Activated CD4-positive, alpha-beta memory T cell treated with anti-CD3 and anti-CD28 coated beads, Interleukin-2, amount 10 ng/mL, durations not matched to agents 7 days and 5 days (primary cell): Measurements from ENCODE around the gene GCHFR. TPM values are rescaled to one million over a fixed set of nuclear protein-coding genes. Genes with fewer than 3 reads are reported as not detected.
A peak's percentile ranks its signal among the peaks of the same experiment; 100 is the strongest.

Source experiments
- CTCF ChIA-PET: fragments of 350-600 bp; sonication (Branson Sonifier 250); formaldehyde crosslinking; loops from one replicate; lab custom pipeline; 2021; ENCODE audit warnings: antibody characterized with exemption, inconsistent platforms; lab: Charles Lee
- POLR2A ChIA-PET: fragments of 350-600 bp; sonication (Branson Sonifier 250); formaldehyde crosslinking; loops from one replicate; lab custom pipeline; 2021; ENCODE audit warnings: antibody characterized with exemption; lab: Charles Lee
- DNase-seq: peaks from one replicate; pipeline ENCODE4 v3.0.0-alpha.2; 2020
- H3K27ac Mint-ChIP-seq: one replicate; pipeline ENCODE4 v1.8.0; 2021; ENCODE audit warnings: mild to moderate bottlenecking, mixed read lengths
- H3K27me3 Mint-ChIP-seq: one replicate; pipeline ENCODE4 v1.8.0; 2021; ENCODE audit warnings: mixed read lengths
- H3K36me3 Mint-ChIP-seq: one replicate; pipeline ENCODE4 v1.8.0; 2021; ENCODE audit warnings: low read depth, mixed read lengths
- H3K4me1 Mint-ChIP-seq: one replicate; pipeline ENCODE4 v1.8.0; 2021; ENCODE audit warnings: mixed read lengths
- H3K4me3 Mint-ChIP-seq: one replicate; pipeline ENCODE4 v1.8.0; 2021; ENCODE audit warnings: mild to moderate bottlenecking, mixed read lengths
- H3K9me3 Mint-ChIP-seq: one replicate; pipeline ENCODE4 v1.8.0; 2021; ENCODE audit warnings: mixed read lengths
- total RNA-seq, 2 experiments: library from RNA; stranded (reverse); gene quantifications; one replicate each; pipeline ENCODE4 v1.2.3, GENCODE V29; 2021

GCHFR gene
- total RNA-seq, 2 experiments from 2014 or later: 39.4 to 39.6 TPM

DNA sequence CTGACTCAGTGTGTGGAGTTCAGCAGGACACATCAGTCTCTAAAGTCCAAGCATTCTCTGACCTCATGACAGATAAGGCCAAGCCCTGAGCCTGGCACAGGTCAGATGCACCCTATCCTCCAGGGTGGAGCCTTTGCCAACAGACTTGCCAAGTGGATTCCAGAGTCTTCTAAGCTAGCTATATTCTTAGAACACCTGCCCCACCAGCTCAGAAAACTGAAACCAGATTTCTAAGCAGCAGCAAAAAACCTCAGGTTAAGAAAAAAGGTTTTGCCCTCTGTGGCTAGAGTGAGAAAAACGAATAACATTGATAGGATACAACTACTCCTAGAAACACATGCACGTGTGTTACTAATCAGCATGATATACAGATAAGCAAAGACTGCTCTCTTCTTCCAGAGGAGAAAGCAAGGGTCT is 20.4 kb upstream of the GCHFR start:
- POLR2A ChIA-PET: interaction anchor here (0.8 to 5.2 kb wide), 18 partner anchors 8 to 1229 kb away, joined by 3 to 51 read pairs (median 5); partner anchors contain the start of genes BAHD1, EHD4, GCHFR and NUSAP1
- Mint-ChIP-seq H3K9me3 (no peaks in the 10 kb centered on the region), H3K4me1 (peaks cover 48% of the 10 kb centered on the region), H3K27me3 (no peaks in the 10 kb centered on the region), H3K27ac (peak overlapping the region; percentile 95), H3K4me3 (peak overlapping the region; percentile 53), H3K36me3 (peaks cover 55% of the 10 kb centered on the region)
- DNase-seq: peak; percentile 36
- CTCF ChIA-PET: interaction anchor here (0.6 to 3.6 kb wide), 18 partner anchors 8 to 404 kb away, joined by 3 to 44 read pairs (median 6); partner anchors contain the start of genes GCHFR, RAD51, RMDN3 and VPS18

DNA sequence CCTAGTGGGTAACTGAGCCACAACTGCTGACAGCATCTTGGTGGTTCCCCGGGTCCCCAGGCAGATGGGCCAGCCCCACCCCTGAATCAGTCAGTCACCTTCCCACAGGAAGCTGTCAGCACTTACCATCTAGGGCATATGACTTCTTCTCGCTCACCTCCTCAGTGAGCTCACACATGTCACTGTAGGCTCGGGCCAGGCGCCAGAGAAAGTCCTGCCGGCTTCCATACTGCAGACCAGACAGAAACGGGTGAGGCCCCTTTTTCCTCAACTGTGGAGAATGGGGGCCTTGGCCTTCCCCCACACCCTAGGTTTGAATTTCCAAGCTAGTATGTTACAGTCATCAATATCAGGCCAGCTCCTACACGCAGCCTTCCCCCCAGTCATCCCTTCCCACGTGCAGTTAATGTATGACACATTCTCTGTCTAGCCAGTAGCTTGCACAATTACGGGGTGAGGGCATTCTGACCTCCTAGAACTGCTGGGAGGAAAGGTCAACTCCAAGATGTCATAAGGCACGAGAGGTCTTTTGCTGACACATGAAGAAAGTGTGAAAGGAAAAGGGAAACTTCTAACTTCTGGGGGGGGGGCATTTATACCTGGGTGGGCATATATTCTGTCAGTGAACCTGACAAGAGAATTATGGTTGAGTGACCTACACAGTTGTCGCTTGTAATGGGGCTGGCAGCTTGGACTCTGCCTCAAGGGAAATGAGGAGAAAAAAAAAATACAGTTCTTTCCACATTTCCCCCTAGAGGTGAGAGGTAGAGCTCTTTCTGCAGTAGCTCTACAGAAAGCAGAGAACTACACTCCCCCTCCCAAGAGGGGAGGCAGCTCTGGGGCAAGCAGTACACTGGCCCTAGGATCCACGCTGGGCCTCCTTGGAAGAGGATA is 19.7 kb upstream of the GCHFR start:
- CTCF ChIA-PET: interaction anchor here (0.6 to 3.6 kb wide), 19 partner anchors 8 to 405 kb away, joined by 3 to 44 read pairs (median 6); partner anchors contain the start of genes GCHFR, RAD51, RMDN3 and VPS18
- H3K36me3 Mint-ChIP-seq: peaks cover 48% of the 10 kb centered on the region
- peaks cover 48% of the 10 kb centered on the region for H3K4me1 Mint-ChIP-seq
- H3K27me3 Mint-ChIP-seq: no peaks in the 10 kb centered on the region
- POLR2A ChIA-PET: interaction anchor here (0.8 to 5.2 kb wide), 23 partner anchors 8 to 1228 kb away, joined by 3 to 51 read pairs (median 5); partner anchors contain the start of genes BAHD1, EHD4, GCHFR and NUSAP1
- H3K27ac Mint-ChIP-seq: peak overlapping the region; percentile 95
- H3K4me3 Mint-ChIP-seq: peak overlapping the region; percentile 53
- peak; percentile 85 for DNase-seq
- H3K9me3 Mint-ChIP-seq: no peaks in the 10 kb centered on the region

DNA sequence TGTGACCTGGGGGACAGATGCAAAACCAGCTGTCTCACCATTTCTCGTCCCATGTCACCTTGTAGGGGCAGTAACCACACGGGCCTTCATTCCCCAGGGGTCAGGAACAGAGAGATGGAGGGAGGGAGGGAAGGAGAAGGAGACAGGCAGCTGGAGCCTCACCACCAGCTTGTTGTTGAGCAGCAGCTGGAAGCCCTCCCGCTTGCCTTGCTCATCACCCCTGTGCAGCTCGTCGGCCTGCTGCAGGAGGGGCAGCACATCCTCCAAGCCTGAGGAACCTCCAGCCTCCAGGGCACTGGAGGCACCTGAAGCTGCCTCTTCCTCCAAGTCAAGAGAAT is 19.1 kb upstream of the GCHFR start:
- ChIA-PET POLR2A (interaction anchor here (1.1 to 5.2 kb wide), 13 partner anchors 9 to 1227 kb away, joined by 3 to 51 read pairs (median 6); partner anchors contain the start of genes EHD4, GCHFR, RAD51 and RMDN3), CTCF (interaction anchor here (0.6 to 3.6 kb wide), 11 partner anchors 9 to 406 kb away, joined by 3 to 44 read pairs (median 7); partner anchors contain the start of genes GCHFR, RMDN3, VPS18 and ZFYVE19)
- H3K4me3 Mint-ChIP-seq: no peak overlapping the region
- DNase-seq: no peak
- no peaks in the 10 kb centered on the region for H3K27me3 Mint-ChIP-seq
- H3K36me3 Mint-ChIP-seq: peaks cover 46% of the 10 kb centered on the region
- H3K9me3 Mint-ChIP-seq: no peaks in the 10 kb centered on the region
- H3K27ac Mint-ChIP-seq: peak overlapping the region; percentile 95
- peaks cover 48% of the 10 kb centered on the region for H3K4me1 Mint-ChIP-seq

DNA sequence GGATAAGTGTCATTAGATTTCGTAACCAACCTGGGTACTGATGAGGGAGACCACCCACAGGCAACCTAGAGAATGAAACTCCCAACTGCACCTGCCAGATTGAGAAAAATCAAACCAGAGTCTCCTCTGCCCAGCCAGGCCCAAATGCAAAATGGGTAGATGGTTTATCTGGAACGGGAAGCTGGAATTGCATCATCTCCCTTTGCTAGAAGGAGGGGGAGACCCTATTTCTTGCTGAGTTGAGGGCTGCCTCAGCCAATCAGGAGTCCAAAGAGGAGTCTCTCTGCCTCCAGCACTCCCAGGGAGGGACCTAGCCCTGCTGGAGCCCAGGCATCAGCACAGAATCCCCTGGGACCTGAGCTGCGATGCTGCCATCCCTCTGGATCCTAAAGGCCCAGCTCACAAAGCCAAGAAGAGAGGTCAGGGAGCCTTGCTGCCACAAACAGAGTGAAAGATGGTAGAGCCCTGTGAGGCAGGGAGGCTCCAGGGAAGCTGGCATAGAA is 16.9 kb upstream of the GCHFR start:
- Mint-ChIP-seq H3K9me3 (no peaks in the 10 kb centered on the region), H3K4me3 (no peak overlapping the region), H3K36me3 (peaks cover 54% of the 10 kb centered on the region), H3K4me1 (peaks cover 51% of the 10 kb centered on the region), H3K27ac (peak overlapping the region; percentile 54), H3K27me3 (no peaks in the 10 kb centered on the region)
- ChIA-PET CTCF (interaction anchor here (1.0 to 2.9 kb wide), 5 partner anchors 10 to 306 kb away, joined by 3 to 26 read pairs (median 3); partner anchors contain the start of genes BAHD1 and ZFYVE19), POLR2A (interaction anchor here (1.0 to 2.1 kb wide), 3 partner anchors 17 to 52 kb away, joined by 3 to 7 read pairs (median 5); partner anchors contain the start of genes GCHFR and RAD51)
- no peak for DNase-seq

DNA sequence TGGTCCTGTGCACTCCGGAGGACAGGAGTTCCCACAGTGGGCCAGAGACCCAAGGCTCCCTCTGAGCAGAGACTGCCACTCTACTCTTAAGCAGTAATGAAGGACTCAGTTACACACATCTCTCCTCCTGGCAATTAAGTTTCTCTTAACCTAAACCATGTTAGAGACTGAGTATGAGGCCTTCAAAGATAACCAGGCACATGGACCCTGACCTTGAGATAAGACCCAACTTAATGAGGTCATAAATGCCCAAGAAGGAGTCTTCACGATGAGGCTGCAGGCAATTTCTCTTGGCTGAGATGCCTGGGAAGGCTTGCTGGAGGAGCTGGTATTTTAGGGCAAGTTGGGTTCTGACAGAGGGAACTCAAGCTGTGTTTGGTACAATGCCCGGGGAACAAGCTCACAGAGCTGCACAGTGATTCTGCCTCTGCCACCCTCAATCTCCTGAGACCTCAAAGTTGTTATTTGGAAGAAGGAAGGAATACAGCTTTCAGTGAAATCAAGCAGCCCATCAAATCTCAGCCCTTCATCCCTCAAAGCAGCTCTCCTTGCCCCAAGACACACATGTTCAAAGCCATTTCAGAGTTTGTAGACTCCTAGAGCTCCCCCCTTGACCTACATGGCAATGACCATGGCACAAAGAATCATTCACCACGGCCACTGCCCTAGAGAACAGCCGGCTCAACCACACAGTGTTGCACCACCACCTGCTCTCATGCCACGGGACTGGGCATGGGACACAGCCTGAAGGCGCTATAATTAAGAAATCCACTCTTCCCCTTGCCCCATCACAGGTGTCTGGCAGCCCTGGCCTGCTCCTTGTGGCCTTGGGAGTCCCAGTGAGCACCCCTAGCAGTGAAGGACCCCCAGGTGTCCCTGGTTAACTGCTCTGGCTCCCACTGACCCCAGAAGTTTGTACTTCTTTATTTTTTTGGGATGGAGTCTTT is 15.9 kb upstream of the GCHFR start:
- Mint-ChIP-seq H3K27me3 (no peaks in the 10 kb centered on the region), H3K4me3 (no peak overlapping the region), H3K27ac (no peak overlapping the region), H3K9me3 (no peaks in the 10 kb centered on the region), H3K4me1 (peaks cover 52% of the 10 kb centered on the region), H3K36me3 (peaks cover 54% of the 10 kb centered on the region)
- ChIA-PET CTCF (interaction anchor here (1.2 to 2.9 kb wide), 2 partner anchors 36 to 59 kb away, joined by 3 to 26 read pairs; partner anchors contain the start of gene ZFYVE19), POLR2A (interaction anchor here (0.8 to 2.1 kb wide), 4 partner anchors 8 to 53 kb away, joined by 3 to 7 read pairs (median 4); partner anchors contain the start of genes GCHFR and RAD51)
- no peak for DNase-seq

DNA sequence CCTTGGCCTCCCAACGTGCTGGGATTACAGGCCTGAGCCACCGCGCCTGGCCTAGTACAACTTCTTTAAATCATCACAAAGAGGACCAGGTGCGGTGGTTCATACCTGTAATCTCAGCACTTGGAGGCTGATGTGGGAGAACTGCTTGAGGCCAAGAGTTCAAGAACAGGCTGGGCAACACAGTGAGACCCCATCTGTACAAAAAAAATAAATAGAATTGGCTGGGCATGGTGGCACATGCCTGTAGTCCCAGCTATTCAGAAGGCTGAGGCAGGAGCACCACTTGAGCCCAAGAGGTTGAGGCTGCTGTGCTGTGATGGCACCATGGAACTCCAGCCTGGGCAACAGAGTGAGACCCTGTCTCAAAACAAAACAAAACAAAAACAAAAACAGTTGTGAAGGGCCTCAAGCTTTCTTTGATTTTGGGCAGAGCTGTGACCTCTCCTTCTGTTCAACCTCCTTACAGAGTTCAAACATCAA is 14.7 kb upstream of the GCHFR start:
- POLR2A ChIA-PET: interaction anchor here (3.4 kb wide), 1 partner anchor 16 kb away, joined by 14 read pairs; the partner anchor contains the start of gene GCHFR
- Mint-ChIP-seq H3K27me3 (no peaks in the 10 kb centered on the region), H3K36me3 (peaks cover 56% of the 10 kb centered on the region), H3K27ac (no peak overlapping the region), H3K4me1 (peaks cover 51% of the 10 kb centered on the region), H3K9me3 (no peaks in the 10 kb centered on the region), H3K4me3 (no peak overlapping the region)
- no peak for DNase-seq
- CTCF ChIA-PET: no interaction called here

DNA sequence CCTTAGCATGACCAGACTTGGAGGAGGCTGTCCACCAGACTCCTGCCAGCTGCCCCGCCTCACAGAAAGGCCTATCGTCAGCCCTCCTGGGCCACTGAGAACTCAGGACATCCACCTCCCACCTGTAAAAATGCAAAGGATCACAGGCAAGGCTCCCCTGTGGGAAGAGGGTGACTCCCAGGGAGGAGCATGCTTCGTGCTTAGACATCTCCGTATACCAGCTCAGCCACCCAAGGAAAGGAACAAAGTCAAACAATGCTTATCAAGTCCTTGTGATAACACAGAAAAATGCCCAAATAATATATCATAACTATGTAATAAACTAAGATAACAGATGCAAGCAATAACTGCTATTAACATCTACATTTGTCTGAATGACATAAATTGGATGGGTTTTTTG is 13.0 kb upstream of the GCHFR start:
- Mint-ChIP-seq H3K27ac (no peak overlapping the region), H3K4me3 (no peak overlapping the region), H3K9me3 (no peaks in the 10 kb centered on the region), H3K27me3 (no peaks in the 10 kb centered on the region), H3K36me3 (peaks cover 44% of the 10 kb centered on the region), H3K4me1 (peaks cover 40% of the 10 kb centered on the region)
- POLR2A ChIA-PET: interaction anchor here (1.2 to 3.4 kb wide), 4 partner anchors 14 to 145 kb away, joined by 3 to 14 read pairs (median 4); partner anchors contain the start of genes DNAJC17, GCHFR, RAD51 and ZFYVE19
- CTCF ChIA-PET: interaction anchor here (0.9 to 1.4 kb wide), 2 partner anchors 32 to 141 kb away, joined by 3 to 4 read pairs; no protein-coding TSS in a partner anchor
- no peak for DNase-seq

DNA sequence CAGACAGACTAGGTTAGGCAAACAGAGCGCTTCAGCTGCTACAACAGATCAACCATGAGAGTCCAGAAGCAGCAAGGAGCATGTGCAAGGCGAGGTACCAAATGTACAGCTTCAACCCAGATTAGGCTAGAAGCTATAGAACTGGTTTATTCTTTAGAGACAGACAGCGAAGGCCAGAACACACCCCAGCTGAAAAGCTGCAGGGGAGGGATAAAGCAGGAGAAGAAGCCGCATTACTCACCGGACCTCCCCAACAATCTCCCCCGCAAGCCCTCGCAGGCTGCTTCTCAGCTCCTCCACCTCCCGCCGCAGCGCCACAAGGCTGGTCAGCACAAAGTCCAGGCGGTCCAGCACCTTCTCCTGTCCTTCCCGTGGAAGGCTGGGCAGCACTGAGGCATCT is 12.1 kb upstream of the GCHFR start:
- peaks cover 43% of the 10 kb centered on the region for H3K36me3 Mint-ChIP-seq
- H3K27me3 Mint-ChIP-seq: no peaks in the 10 kb centered on the region
- ChIA-PET POLR2A (interaction anchor here (1.2 to 3.6 kb wide), 6 partner anchors 8 to 144 kb away, joined by 3 to 43 read pairs (median 9); partner anchors contain the start of genes DNAJC17, GCHFR, RAD51 and ZFYVE19), CTCF (interaction anchor here (0.6 to 3.3 kb wide), 3 partner anchors 8 to 162 kb away, joined by 3 to 19 read pairs (median 3); partner anchors contain the start of gene GCHFR)
- no peak overlapping the region for H3K4me3 Mint-ChIP-seq
- no peak for DNase-seq
- peaks cover 36% of the 10 kb centered on the region for H3K4me1 Mint-ChIP-seq
- no peaks in the 10 kb centered on the region for H3K9me3 Mint-ChIP-seq
- H3K27ac Mint-ChIP-seq: no peak overlapping the region

DNA sequence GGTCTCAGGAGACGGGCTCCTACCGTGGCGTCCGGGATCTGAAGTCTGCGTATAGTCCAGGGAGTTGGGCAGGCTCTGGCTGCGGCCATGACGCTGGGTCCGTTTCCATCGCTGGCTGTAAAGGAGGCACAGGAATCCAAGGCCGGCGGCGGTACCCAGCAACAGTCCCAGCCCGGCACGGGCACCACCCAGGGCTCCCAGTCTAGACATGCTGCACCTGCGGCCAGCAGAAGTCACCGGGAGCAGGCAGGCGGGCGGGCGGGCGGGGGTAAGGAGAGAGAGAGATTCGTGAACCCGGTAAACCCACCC is 9.3 kb upstream of the GCHFR start:
- H3K9me3 Mint-ChIP-seq: no peaks in the 10 kb centered on the region

DNA sequence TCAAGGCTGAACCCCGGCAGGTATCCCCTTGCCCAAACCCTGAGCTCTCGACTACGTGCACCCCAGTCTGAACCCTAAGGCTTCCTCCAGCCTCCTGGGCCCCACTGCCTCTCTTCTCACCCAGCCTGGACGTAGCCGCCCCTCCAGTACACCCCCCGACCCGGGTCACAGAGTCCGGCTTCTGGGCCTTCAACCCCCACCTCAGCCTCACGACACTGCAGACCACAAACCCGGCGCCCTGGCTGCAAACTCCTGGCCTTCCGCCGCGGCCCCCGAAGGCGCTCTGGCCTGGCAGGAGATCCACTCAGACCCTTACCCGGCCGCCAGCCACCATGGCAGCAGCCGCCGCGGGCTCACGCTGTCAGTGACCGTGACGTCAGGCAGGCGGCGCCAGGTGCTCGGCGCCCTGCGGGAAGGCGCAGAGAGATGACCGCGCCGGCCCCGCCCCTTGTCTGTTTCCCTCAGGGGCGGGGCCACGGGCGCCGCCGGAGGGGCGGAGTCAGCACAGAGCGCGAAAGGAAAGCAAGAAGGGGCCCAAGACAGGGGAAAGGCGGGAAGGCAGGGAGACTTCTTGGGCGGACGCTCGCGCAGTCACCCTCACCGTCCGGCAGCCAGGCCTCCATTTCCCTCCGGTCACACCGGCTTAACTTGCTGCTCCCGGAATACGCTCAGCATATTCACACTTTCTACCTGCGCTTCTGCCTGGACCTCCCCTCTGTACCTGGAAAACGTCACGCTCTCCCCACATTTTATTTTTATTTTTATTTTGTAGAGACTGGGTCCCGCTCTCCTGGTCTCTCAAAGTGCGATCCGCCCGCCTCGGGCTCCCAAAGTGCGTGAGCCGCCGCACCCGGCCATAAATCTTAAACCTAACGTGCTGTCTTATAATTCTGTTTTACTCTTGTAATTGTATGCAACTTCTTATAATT is 8.7 kb upstream of the GCHFR start, which contains the start of gene RMDN3:
TSS of gene RMDN3 (minus strand) at position 372 of the 929 bp plus-strand sequence. CDS start 471 bp downstream, outside the sequence.
- peak; percentile 95 for DNase-seq
- peaks cover 31% of the 10 kb centered on the region for H3K4me1 Mint-ChIP-seq
- H3K27me3 Mint-ChIP-seq: no peaks in the 10 kb centered on the region
- ChIA-PET CTCF (interaction anchor here (1.2 to 3.3 kb wide), 2 partner anchors 11 to 24 kb away, joined by 3 to 19 read pairs; no protein-coding TSS in a partner anchor), POLR2A (interaction anchor here (0.8 to 3.6 kb wide), 4 partner anchors 9 to 60 kb away, joined by 3 to 43 read pairs (median 12); partner anchors contain the start of genes GCHFR and RAD51)
- peak within 1 kb of the TSS; percentile 88 for H3K4me3 Mint-ChIP-seq
- H3K27ac Mint-ChIP-seq: peak within 1 kb of the TSS; percentile 95
- no peaks in the 10 kb centered on the region for H3K9me3 Mint-ChIP-seq
- H3K36me3 Mint-ChIP-seq: peaks cover 32% of the 10 kb centered on the region

More for the DNA sequence above, 9.3 kb upstream of the GCHFR start:
- CTCF ChIA-PET: interaction anchor here (3.3 kb wide), 1 partner anchor 10 kb away, joined by 19 read pairs; no protein-coding TSS in a partner anchor
- no peaks in the 10 kb centered on the region for H3K27me3 Mint-ChIP-seq
- peaks cover 31% of the 10 kb centered on the region for H3K4me1 Mint-ChIP-seq
- peak; percentile 39 for DNase-seq
- H3K27ac Mint-ChIP-seq: peak overlapping the region; percentile 95
- H3K4me3 Mint-ChIP-seq: peak overlapping the region; percentile 88
- H3K36me3 Mint-ChIP-seq: peaks cover 34% of the 10 kb centered on the region
- POLR2A ChIA-PET: interaction anchor here (0.8 to 3.6 kb wide), 4 partner anchors 10 to 59 kb away, joined by 3 to 43 read pairs (median 12); partner anchors contain the start of genes GCHFR and RAD51
